ENCODE measurements around the gene LRRC45.

DNA sequence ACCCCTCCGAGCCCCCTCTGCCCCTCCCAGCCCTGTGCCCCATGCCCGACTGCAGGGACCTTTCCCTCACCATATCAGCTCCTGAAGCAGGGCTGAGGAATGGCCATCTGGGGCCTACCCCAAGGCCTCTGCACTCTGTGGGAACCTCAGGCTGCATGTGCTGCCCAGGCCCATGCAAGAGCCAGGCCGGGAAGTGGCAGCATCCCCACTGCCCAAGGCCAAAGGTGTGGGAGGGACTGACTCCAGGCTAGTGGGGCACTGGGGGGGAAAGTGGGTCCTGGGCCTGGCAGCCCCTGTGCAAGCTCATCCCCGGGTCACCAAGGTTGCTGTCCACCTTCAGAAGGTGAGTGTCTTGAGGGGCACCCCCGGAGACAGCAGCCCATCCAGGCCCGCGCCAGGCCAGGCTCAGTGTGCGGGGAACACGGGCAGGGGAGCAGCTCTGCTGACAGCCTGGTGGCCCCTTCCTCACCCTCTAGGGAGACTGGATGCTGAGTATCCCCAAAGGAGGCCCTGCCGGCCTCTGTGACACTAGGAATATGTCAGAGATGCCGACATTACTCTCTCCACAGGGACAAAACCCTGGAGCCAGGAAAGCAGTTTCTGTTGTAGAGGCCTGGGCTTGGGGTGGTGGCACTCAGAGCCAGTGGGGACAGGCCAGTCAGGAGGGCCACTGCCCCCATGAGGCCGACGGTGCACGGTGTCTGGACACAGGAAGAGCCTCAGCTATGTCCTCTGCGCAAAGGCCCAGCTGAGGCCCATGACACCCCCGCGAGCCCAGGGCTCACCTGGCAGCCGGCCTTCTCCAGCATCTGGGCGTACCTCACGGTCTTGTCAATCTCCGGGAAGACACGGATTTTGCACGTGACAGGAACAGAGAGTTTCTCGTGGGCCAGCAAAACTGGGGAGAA lies 39.2 kb downstream of the LRRC45 start:
- TF ChIP-seq CTCF (IDR thresholded peaks at IDR 0.05; ENCODE audit: low read depth, low read length) (no peak), EZH2phosphoT487 (IDR thresholded peaks at IDR 0.05; ENCODE audit: low read depth) (no peak)
